ENCODE data around the gene MRGPRG.
A peak's percentile ranks its signal among the peaks of the same experiment; 100 is the strongest.
"Not testable (repeated sequence)": the region's sequence is repeated elsewhere in the genome, so short reads cannot be mapped to it uniquely, and the experiment has no call there.

Gene MRGPRG

GRCh38 chr11:3170756-3171650 lies 47.6 kb downstream of the MRGPRG start:
- no peak for DNase-seq

- no peak for DNase-seq
These were observed 48.4 kb downstream of the MRGPRG start for GRCh38 chr11:3170044-3170755.

DNA sequence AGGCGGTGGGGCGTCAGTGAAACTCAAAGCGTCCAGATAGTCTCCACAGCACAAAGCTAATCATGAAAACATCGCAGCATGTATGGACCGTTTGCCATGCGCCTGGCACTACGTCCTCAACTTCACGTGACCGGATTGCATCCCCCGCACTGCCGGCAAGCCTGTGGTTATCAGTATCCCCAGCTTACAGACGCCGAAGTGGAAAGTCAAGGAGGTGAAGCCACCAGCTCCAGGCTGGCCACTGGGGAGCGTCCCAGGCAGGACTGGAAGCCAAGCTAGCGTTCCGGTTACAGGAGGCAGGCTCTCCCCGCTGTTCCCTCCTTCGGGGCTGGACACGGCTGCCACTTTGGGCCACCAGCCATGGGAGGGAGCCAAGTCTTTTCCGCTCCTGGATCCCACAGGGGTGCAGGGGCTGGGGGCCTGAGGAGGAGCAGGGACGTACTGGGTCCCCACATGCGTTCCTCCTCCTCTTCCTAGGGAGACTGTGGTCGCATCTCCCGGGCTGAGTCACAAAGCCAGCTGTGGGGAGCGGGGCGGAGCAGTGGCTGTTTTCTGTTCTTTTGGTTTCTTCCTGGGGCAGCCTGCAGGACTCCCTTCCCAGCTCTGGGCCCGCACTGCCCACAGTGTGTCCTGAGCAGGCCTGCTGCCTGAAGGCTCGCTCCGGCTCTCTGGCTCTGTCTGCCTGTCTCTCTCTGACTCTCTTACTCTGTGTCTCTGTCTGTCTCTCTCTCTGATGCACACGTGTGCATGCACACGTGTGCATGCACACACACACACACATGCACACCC lies 49.2 kb downstream of the MRGPRG start:
- peak; percentile 95 for DNase-seq

- not testable (repeated sequence) for DNase-seq
These were observed 49.8 kb downstream of the MRGPRG start for GRCh38 chr11:3168742-3169254.
